Adipocyte (in vitro differentiated cells): ENCODE results near the gene NAA30.

Experiments
- DNase-seq: peaks from one replicate; pipeline ENCODE4 v3.0.0-alpha.2; 2015; ENCODE audit warnings: low read depth
- H3K27me3 ChIP-seq: replicated peaks from 2 replicates; pipeline ENCODE4 v1.7.0; 2013; ENCODE audit warnings: mild to moderate bottlenecking, low read length, moderate library complexity; ENCODE audit not compliant: control insufficient read depth, insufficient read depth
- H3K36me3 ChIP-seq: 2 replicates; pipeline ENCODE4 v1.7.0; 2013; ENCODE audit warnings: low read length, mild to moderate bottlenecking, moderate library complexity; ENCODE audit not compliant: control insufficient read depth, insufficient read depth, severe bottlenecking
- H3K4me1 ChIP-seq: 2 replicates; pipeline ENCODE4 v1.7.0; 2013; ENCODE audit warnings: mild to moderate bottlenecking, low read length, moderate library complexity; ENCODE audit not compliant: control insufficient read depth, insufficient read depth
- H3K4me3 ChIP-seq: 2 replicates; pipeline ENCODE4 v1.7.0; 2013; ENCODE audit warnings: mild to moderate bottlenecking, low read length, moderate library complexity
- H3K9ac ChIP-seq: 2 replicates; pipeline ENCODE4 v1.7.0; 2013; ENCODE audit warnings: mild to moderate bottlenecking, low read length, moderate library complexity
- H3K9me3 ChIP-seq: 2 replicates; pipeline ENCODE4 v1.7.0; 2013; ENCODE audit warnings: mild to moderate bottlenecking, low read length, moderate library complexity; ENCODE audit not compliant: control insufficient read depth

Gene NAA30

DNA sequence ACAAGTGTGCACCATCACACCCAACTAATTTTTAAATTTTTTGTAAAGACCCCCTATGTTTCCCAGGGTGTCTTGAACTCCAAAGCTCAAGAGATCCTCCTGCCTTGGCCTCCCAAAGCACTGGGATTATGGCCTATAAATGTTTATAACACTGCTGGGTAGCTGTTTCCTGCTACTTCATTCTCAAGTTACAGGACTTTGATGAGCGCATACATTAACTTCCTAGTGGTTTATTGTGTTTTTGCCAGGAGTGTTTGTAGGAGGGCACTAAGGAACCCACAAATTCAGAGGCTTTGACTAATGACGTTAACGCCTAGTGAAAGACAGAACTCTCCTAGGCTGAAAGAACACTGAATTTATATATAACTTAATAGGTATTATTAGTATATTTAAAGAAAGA lies 15.2 kb upstream of the NAA30 start:
- H3K4me3 ChIP-seq: no peak overlapping the region
- no peak for DNase-seq
- H3K9ac ChIP-seq: no peak overlapping the region
- H3K9me3 ChIP-seq: no peaks in the 10 kb centered on the region
- no peaks in the 10 kb centered on the region for H3K4me1 ChIP-seq
- no peaks in the 10 kb centered on the region for H3K27me3 ChIP-seq
- H3K36me3 ChIP-seq: no peaks in the 10 kb centered on the region

DNA sequence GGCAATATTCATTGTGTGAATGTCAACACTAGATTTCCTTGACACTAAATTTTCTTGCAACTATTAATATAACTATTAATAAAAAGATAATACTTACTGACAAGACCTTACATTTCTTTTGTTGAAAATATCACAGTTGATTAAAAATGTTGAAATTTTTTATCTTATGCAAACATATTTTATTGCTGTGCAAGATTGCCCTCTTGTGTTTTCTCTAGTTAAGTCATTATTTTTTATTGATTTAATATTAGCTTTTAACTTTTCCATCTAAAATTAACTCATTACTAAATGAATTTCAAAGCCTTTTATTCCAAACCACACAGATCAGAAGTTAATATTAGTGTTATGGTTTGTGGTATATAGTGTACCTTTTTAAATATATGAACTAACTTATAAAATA lies 11.7 kb upstream of the NAA30 start:
- Histone ChIP-seq H3K4me1 (peaks cover 29% of the 10 kb centered on the region), H3K9me3 (no peaks in the 10 kb centered on the region), H3K4me3 (no peak overlapping the region), H3K9ac (no peak overlapping the region), H3K27me3 (no peaks in the 10 kb centered on the region), H3K36me3 (no peaks in the 10 kb centered on the region)
- peak; percentile 25 for DNase-seq

GRCh38 chr14:57380935-57381334 lies 9.5 kb upstream of the NAA30 start:
- Histone ChIP-seq H3K27me3 (no peaks in the 10 kb centered on the region), H3K4me3 (no peak overlapping the region), H3K9me3 (no peaks in the 10 kb centered on the region), H3K36me3 (no peaks in the 10 kb centered on the region), H3K9ac (no peak overlapping the region), H3K4me1 (peaks cover 29% of the 10 kb centered on the region)
- DNase-seq: no peak

- DNase-seq: peak; percentile 42
Measured at GRCh38 chr14:57382283-57382682, 8.1 kb upstream of the NAA30 start.

GRCh38 chr14:57383125-57383745 lies 7.2 kb upstream of the NAA30 start:
- no peak overlapping the region for H3K9ac ChIP-seq
- H3K36me3 ChIP-seq: no peaks in the 10 kb centered on the region
- H3K4me1 ChIP-seq: peaks cover 32% of the 10 kb centered on the region
- no peaks in the 10 kb centered on the region for H3K27me3 ChIP-seq
- no peak overlapping the region for H3K4me3 ChIP-seq
- H3K9me3 ChIP-seq: no peaks in the 10 kb centered on the region
- no peak for DNase-seq

More at GRCh38 chr14:57382283-57382682, 8.1 kb upstream of the NAA30 start:
- Histone ChIP-seq H3K4me1 (peaks cover 29% of the 10 kb centered on the region), H3K27me3 (no peaks in the 10 kb centered on the region), H3K36me3 (no peaks in the 10 kb centered on the region), H3K9me3 (no peaks in the 10 kb centered on the region), H3K9ac (no peak overlapping the region), H3K4me3 (peak overlapping the region; percentile 1)

DNA sequence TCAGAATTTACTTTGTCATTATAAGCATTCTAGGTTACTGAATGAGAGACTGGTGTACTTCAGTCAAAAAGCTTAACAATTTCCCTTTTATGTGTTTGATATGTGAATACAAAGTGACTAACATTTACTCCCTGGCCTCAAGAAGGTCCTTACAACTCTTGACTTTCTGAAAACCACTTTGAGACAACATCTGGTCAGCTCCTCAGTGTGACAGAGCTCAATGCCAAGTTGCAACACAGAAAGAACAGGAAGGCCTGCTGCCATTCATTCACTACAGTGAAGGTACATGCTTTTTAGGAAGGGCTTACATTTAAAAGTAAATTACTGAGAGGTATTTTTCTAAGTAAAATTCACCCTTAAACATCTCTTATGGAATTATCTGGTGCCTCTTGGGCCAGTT lies 2.3 kb upstream of the NAA30 start:
- H3K27me3 ChIP-seq: no peaks in the 10 kb centered on the region
- H3K9me3 ChIP-seq: no peaks in the 10 kb centered on the region
- no peak overlapping the region for H3K4me3 ChIP-seq
- H3K4me1 ChIP-seq: peaks cover 23% of the 10 kb centered on the region
- DNase-seq: no peak
- no peak overlapping the region for H3K9ac ChIP-seq
- H3K36me3 ChIP-seq: no peaks in the 10 kb centered on the region

DNA sequence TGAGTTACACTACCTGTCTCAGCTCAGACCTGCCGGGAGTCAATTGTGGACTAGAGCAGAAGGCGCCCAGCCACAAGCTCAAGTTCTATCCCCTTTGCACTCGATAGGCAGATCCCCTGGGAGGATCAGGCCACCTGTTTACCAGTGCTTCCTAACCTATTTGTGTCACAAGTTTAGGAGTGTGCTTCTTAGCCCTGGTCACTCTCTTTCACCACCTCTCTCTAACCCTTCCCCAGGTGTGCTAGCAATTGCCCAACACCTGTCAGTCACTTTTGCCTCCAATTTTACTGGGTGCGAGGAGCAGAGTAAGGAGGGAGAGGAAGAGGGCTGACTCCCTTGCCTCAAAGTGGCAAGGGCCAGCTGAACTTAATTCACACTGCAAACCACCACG lies 745 bp upstream of the NAA30 start:
- Histone ChIP-seq H3K36me3 (no peaks in the 10 kb centered on the region), H3K27me3 (no peaks in the 10 kb centered on the region), H3K9me3 (no peaks in the 10 kb centered on the region), H3K4me3 (peak overlapping the region; percentile 89), H3K9ac (peak overlapping the region; percentile 92), H3K4me1 (peaks cover 27% of the 10 kb centered on the region)
- no peak for DNase-seq

- Histone ChIP-seq H3K4me1 (peaks cover 27% of the 10 kb centered on the region), H3K4me3 (peak overlapping the region; percentile 89), H3K9me3 (no peaks in the 10 kb centered on the region), H3K27me3 (no peaks in the 10 kb centered on the region), H3K36me3 (no peaks in the 10 kb centered on the region), H3K9ac (peak overlapping the region; percentile 92)
- DNase-seq: peak; percentile 63
Measured at GRCh38 chr14:57390806-57391516, 575 bp downstream of the NAA30 start.

- peak overlapping the region; percentile 89 for H3K4me3 ChIP-seq
- no peaks in the 10 kb centered on the region for H3K9me3 ChIP-seq
- H3K36me3 ChIP-seq: no peaks in the 10 kb centered on the region
- DNase-seq: peak; percentile 36
- H3K27me3 ChIP-seq: no peaks in the 10 kb centered on the region
- peaks cover 27% of the 10 kb centered on the region for H3K4me1 ChIP-seq
- H3K9ac ChIP-seq: peak overlapping the region; percentile 92
Measured at GRCh38 chr14:57391517-57392195, 1.3 kb downstream of the NAA30 start.

GRCh38 chr14:57392830-57393229 lies 2.4 kb downstream of the NAA30 start:
- Histone ChIP-seq H3K27me3 (no peaks in the 10 kb centered on the region), H3K9me3 (no peaks in the 10 kb centered on the region), H3K4me3 (peak overlapping the region; percentile 89), H3K36me3 (peaks cover 9% of the 10 kb centered on the region), H3K4me1 (peaks cover 25% of the 10 kb centered on the region), H3K9ac (peak overlapping the region; percentile 92)
- DNase-seq: no peak
